ENCODE results near the gene SPATS2.
"Not testable (repeated sequence)": the region's sequence is repeated elsewhere in the genome, so short reads cannot be mapped to it uniquely, and the experiment has no call there.

The SPATS2 gene

DNA sequence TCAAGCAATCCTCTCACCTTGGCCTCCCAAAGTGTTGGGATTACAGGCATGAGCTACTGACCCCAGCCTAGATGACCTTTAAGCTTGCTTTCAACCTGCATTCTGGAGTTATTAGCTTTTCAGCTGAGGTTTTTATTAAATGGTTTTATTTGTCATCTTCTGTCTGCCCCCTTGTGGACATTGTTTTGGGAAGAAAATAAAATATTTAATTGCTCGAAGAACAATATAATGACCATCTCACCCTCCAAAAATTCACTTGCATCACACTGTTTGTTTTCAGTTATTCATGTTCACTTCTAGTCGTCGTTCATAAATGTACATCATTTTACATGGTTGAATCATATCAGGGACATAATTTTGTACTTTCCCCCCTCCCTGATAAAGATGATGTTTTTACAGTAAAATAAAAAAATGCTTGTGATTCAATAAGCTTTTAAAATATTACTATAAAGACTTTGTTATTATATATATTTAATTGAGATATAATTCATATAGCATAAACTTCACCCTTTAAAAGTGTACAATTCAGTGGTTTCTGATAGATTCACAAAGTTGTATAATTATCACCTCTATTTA is 10.1 kb upstream of the SPATS2 start:
- no peak for DNase-seq

- DNase-seq, result no peak
These were observed 8.7 kb upstream of the SPATS2 start for GRCh38 chr12:49358483-49359141.

GRCh38 chr12:49359671-49360070 is 7.6 kb upstream of the SPATS2 start:
- no peak for DNase-seq

DNA sequence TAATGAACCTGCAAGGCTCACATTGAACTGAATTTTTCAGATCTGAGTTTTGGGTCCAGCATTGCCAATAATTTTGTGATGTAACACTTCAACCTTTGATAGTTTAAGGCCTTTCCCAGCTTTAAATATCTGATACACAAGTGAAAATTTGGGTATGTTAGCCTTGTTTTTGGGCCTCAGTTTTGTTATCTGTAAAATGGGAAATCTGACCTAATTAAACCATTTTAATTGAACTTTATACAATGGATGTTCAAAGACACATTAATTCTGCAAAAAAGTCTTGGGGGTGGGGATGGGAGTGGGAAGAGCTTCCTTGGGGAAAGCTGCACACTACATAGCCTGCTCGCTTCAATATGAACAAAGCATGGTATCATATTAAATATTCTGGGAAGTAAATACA is 5.2 kb upstream of the SPATS2 start:
- no peak for DNase-seq

DNA sequence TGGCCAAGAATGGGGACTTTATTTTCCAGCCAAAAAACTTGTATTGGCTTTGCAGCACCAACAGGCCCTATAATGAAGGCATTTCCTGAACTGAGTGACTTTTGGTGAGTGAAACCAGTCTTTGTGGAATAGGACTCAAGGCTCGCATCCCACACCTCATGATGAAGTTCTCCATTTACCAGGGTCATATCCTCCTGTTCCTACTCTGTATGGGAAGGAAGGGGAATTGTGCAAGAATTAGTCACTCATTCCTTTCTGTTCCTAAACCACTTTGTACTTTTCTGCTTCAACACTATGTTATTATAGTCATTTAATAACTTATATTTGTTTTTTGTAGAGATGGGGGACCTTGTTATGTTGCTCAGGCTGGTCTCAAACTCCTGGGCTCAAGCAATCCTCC is 2.3 kb upstream of the SPATS2 start:
- no peak for DNase-seq

- no peak for DNase-seq
These were observed 1.7 kb upstream of the SPATS2 start for GRCh38 chr12:49365542-49365941.

DNA sequence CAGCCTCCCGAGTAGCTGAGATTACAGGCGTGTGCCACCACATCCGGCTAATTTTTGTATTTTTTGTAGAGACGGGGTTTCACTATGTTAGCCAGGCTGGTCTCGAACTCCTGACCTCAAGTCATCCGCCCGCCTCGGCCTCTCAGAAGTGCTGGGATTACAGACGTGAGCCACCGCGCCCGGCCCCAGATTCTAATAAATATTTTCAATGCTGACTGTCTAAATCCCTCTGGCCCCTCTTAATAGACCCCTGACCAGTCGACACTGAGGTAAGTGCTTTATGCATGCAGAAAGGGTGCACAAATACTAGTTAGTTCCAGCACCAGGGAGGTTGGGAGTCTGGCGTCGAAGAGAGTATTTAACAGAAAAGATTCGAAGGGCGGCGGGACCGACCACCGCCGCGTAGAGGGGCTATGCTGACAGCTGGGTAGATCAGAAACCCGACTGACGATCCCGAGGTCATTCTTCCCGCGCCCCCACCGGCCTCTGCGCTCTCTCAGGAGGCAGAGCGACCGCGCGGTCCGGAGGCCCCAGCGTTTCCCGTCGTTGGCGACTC is 1.1 kb upstream of the SPATS2 start:
- peak; percentile 52 for DNase-seq

DNA sequence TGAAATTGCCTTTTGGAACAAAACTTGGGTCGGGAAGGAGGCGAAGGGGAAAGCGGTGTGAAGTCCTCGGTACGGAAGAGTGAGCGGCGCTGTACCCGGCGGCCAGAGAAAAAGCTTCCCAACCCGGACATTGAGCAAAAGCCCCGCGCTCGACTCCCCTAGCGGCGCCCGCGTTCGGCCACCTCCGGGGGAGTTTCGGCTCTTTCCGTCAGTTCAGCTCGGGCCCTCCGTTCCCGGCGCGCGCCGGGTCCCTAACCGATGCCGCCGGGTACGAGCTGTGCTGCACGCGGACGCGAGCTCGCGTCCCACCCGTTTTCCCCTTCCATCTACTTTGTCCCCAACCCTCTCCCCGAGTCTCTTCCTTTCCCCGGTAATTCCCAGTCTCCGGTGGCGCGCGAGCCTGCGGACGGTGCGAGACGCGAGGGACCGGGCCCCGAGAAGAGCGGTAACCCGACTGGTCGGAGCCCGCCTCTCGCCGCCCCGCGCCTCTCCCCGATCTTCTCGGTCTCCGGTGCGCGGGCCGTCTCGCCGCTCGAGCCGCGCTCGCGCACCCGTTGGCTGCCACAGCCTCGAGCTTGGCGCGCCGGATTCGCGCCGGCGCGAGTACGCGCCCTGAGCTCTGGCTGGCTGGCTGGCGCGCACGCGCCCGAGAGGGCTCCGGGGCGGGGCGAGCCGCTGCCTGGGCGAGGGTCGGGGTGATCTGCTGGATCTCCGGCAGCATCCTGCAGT is 446 bp upstream of the SPATS2 start:
- peak; percentile 98 for DNase-seq

GRCh38 chr12:49368240-49368600 is 958 bp downstream of the SPATS2 start:
- no peak for DNase-seq

DNA sequence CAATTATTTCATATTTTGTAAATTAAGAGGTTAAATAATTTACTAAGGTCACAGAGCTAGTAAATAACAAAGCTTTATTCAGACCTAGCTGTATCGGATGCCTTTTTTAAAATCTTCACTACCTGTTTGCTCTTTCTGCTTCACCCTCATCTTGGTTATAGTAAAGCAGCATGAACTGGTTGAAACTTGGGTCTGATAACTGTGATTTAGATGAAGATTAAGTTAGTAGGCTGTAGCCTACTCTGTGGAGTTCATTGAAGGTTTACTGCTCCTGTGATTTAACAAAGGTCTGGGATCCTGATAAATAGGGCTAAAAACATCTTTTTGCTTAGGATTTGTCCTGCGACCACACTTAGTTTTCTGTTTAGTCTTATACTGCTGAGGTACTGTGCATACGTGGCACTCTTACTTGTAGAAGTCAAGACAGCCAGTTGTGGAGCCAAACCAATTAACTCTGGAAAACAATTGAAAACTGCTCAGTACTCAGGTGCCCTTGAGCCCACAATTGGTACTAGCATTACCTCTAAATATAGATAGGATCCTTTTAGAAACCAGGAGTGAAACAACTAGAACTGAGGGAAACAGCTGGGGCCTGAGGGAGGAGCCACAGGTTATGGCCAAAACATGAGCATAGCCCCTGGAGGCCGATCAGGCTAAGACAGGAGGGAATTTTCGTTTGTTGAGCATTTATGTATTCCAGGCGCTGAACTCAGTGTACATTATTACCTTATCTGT is 2.3 kb downstream of the SPATS2 start:
- DNase-seq, result no peak

- DNase-seq, result no peak
These were observed 3.3 kb downstream of the SPATS2 start for GRCh38 chr12:49370539-49370938.

DNA sequence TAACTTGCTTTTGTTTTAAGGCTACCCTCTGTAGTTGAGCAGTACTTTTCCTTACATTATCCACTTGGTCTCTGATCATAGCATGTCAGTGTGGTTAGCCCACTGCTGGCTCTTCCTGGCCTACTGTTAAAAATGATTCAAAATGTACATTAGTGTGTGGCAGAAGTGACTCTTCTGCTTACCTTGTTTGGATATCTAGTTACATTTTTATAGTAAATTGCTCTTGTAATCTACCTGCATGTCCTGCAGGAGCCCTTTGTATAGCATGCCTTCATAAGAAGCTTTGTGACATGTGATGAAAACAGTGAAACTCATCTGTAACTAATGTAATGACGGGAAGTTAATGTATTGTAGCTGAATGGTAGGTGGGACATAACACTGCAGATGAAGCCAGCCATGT is 8.1 kb downstream of the SPATS2 start:
- DNase-seq, result no peak

DNA sequence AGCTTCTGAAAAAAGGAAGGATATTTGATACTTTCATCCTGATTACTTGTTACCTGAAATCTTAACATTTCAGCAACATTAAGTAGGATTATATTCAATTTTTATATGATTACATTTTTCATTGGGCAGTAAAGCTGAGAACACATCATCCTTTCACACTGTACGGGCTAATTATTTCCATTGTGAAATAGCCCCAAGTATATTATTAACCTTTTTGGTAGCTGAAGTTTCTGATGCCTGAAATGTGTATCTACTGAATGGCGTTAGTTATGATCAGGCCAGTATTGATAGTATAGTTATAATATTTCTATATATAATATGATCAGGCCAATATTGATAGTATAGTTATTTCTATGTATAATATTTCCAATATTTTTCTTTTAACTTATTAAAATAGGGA is 10.1 kb downstream of the SPATS2 start:
- no peak for DNase-seq

- not testable (repeated sequence) for DNase-seq
These were observed 12.9 kb downstream of the SPATS2 start for GRCh38 chr12:49380184-49380583.

GRCh38 chr12:49388682-49389386 is 21.6 kb downstream of the SPATS2 start:
- DNase-seq, result no peak

- no peak for DNase-seq
These were observed 22.1 kb downstream of the SPATS2 start for GRCh38 chr12:49389387-49389703.

DNA sequence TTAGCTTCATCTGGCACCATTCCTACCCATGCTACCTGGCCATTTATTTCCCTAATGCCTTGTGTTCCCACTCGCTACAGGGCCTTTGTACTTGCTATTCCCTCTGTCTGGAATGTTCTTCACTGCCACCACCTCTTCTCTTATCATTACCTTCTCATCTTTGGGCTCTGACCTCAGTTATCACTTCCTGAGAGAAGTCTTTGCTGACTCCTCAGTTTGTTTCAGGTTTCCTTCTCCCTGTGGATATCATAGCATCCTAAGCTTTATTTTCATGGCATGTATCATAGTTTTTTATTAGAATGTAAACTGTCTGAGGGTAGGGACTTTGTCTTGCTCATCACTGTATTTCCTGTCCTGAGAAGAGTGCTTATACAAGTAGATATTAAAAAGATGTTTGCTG is 29.7 kb downstream of the SPATS2 start:
- DNase-seq, result no peak

DNA sequence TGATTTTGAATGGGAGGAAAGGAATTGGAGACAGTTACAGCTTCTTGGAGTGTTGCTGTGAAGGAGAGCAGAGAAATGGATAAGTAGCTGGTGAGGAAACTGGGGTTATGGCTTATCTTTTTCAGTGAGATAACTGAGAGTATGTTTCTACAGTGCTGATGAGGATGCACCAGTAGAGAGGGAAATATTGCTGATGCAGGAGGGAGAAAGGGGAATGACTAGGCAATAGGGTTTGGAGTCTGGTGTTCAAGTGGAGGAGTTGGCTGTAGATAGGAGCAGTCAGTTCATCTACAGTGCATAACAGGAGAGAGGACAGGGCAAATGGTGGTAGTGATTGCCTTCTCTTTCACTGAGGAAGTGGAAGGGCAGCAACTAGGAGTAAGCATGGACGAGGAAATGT is 33.0 kb downstream of the SPATS2 start:
- no peak for DNase-seq

GRCh38 chr12:49403971-49404450 is 36.7 kb downstream of the SPATS2 start:
- no peak for DNase-seq

- DNase-seq, result no peak
These were observed 37.7 kb downstream of the SPATS2 start for GRCh38 chr12:49404956-49405355.

- no peak for DNase-seq
These were observed 43.6 kb downstream of the SPATS2 start for GRCh38 chr12:49410818-49411217.

DNA sequence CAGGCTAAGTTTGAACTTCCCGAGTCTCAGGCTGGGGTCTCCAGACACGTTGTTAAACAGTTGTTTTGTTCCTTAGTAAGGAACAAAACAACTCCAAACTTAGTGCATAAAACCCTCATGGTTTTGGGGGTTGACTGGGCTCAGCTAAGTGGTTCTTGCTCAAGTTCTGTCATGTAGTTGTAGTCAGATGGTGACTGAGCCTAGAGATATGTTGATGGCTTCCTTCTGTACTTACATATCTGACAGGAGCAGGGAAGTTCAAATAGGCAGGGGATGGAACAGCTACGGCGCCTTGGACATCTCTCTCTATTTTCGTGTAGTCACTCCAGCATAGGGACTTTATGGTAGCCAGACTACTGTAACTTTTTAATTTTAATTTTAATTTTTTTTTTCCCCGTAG is 45.7 kb downstream of the SPATS2 start:
- no peak for DNase-seq

DNA sequence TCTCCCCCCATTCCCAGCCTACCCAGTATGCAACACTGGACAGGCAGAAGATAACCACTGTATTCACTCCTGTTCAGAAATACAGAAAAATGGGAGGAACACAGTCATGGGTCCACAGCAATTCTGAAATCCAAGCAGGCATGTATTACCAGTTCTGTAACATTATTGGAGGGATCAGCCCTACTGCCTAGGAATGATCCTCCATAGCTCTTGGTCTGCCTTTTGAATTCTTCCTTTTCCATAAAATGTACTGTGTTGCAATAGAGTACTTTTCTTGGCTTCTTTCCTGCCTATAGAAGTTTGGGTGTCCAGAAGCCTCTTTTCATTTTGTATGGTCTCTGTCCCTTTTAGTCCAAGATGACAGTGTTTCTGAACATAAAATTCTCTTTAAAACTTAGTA is 46.5 kb downstream of the SPATS2 start:
- DNase-seq, result no peak
